Mammary epithelial cell (primary cell): ENCODE results near the gene DUSP28.

Experiments
- EZH2 ChIP-seq: IDR thresholded peaks from 2 replicates; pipeline ENCODE4 v1.6.1; 2012; ENCODE audit warnings: low read length, inconsistent platforms, borderline replicate concordance
- TF ChIP-seq, protein P1 (sequence below), 2 donors: IDR thresholded peaks in 1 of 2; conservative IDR thresholded peaks in 1 of 2; 2 replicates each; pipeline ENCODE4 v1.5.1; 2011 to 2012; ENCODE audit warnings: inconsistent platforms in 2 of 2, low read length in 2 of 2, mild to moderate bottlenecking in 2 of 2, control low read depth in 1 of 2, low read depth in 1 of 2; ENCODE audit not compliant: insufficient read depth in 1 of 2; ENCODE audit errors: extremely low read depth in 1 of 2

DNA sequence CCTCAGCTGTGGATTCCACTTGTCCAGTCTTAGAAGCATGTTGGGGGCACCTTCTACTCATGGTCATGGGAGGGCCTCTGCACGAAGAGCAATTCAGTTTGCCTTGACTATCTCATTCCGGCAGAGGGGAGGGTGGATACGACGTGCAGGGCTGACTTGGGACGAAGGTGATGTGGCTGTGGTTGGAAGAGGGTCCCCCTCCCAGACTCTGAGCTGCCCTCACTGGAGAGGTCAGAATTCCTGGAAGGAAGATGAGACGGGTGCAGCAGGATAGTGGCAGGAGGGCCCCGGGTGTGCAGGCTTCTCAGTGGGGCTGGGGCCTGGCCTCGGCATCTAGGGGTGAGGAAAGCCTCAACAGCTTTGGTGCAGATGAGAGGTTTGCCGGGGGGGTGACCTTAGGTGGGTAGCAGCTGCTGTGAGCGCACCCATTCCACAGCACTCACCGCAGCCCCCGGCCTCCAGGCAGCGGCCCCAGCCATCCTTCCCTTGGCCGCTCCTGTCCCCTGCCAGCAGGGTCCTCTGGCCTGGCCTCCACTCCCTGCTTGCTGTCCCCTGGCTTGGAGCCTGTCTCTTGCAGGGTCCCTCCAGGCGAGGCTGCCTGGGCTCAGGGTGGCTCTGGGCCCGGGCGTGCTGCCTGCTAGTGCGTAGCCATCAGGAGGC is 11.3 kb downstream of the DUSP28 start:
- TF ChIP-seq, protein P1, sequence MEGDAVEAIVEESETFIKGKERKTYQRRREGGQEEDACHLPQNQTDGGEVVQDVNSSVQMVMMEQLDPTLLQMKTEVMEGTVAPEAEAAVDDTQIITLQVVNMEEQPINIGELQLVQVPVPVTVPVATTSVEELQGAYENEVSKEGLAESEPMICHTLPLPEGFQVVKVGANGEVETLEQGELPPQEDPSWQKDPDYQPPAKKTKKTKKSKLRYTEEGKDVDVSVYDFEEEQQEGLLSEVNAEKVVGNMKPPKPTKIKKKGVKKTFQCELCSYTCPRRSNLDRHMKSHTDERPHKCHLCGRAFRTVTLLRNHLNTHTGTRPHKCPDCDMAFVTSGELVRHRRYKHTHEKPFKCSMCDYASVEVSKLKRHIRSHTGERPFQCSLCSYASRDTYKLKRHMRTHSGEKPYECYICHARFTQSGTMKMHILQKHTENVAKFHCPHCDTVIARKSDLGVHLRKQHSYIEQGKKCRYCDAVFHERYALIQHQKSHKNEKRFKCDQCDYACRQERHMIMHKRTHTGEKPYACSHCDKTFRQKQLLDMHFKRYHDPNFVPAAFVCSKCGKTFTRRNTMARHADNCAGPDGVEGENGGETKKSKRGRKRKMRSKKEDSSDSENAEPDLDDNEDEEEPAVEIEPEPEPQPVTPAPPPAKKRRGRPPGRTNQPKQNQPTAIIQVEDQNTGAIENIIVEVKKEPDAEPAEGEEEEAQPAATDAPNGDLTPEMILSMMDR (conservative IDR thresholded peaks at IDR 0.05 in 1 of 2, IDR thresholded peaks at IDR 0.05 in 1 of 2; ENCODE audit: extremely low read depth in 1 of 2, insufficient read depth in 1 of 2, low read depth in 1 of 2, low read length in 2 of 2): no peak
- TF ChIP-seq EZH2: no peak
